ENCODE measurements around the gene SLC35E1.

- TF ChIP-seq, protein P1, sequence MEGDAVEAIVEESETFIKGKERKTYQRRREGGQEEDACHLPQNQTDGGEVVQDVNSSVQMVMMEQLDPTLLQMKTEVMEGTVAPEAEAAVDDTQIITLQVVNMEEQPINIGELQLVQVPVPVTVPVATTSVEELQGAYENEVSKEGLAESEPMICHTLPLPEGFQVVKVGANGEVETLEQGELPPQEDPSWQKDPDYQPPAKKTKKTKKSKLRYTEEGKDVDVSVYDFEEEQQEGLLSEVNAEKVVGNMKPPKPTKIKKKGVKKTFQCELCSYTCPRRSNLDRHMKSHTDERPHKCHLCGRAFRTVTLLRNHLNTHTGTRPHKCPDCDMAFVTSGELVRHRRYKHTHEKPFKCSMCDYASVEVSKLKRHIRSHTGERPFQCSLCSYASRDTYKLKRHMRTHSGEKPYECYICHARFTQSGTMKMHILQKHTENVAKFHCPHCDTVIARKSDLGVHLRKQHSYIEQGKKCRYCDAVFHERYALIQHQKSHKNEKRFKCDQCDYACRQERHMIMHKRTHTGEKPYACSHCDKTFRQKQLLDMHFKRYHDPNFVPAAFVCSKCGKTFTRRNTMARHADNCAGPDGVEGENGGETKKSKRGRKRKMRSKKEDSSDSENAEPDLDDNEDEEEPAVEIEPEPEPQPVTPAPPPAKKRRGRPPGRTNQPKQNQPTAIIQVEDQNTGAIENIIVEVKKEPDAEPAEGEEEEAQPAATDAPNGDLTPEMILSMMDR (IDR thresholded peaks at IDR 0.05) = no peak
- TF ChIP-seq POLR2A (IDR thresholded peaks at IDR 0.05) = no peak
These were observed 13.7 kb upstream of the SLC35E1 start for GRCh38 chr19:16585808-16586476.

All from adrenal gland (tissue), 5 donors.